NCI-H524 (cell line): ENCODE measurements around the gene DDA1.
"Not testable (repeated sequence)": the region's sequence is repeated elsewhere in the genome, so short reads cannot be mapped to it uniquely, and the experiment has no call there.

ENCODE experiments used
- DNase-seq, 2 experiments: peaks; one replicate each; lab custom pipeline; 2025; lab: John Stamatoyannopoulos, UW

Gene DDA1

GRCh38 chr19:17289489-17289888 lies 19.9 kb upstream of the DDA1 start:
- peak; percentile 12 to 70 for DNase-seq

GRCh38 chr19:17292301-17293074 lies 16.9 kb upstream of the DDA1 start:
- peak; percentile 88 to 89 for DNase-seq

- DNase-seq, result no peak
Observed at GRCh38 chr19:17293605-17294004, 15.8 kb upstream of the DDA1 start.

- no peak for DNase-seq
Observed at GRCh38 chr19:17294051-17294891, 15.1 kb upstream of the DDA1 start.

GRCh38 chr19:17295551-17295950 lies 13.8 kb upstream of the DDA1 start:
- DNase-seq, result not testable (repeated sequence)

- peak in 1 of 2 experiments; percentile 31 for DNase-seq
Observed at GRCh38 chr19:17296273-17296672, 13.1 kb upstream of the DDA1 start.

GRCh38 chr19:17296976-17297375 lies 12.4 kb upstream of the DDA1 start:
- DNase-seq, result no peak

- no peak for DNase-seq
Observed at GRCh38 chr19:17300992-17301619, 8.3 kb upstream of the DDA1 start.

- DNase-seq, result peak in 1 of 2 experiments; percentile 62
Observed at GRCh38 chr19:17302391-17303166, 6.8 kb upstream of the DDA1 start.

GRCh38 chr19:17303167-17303939 lies 6.0 kb upstream of the DDA1 start, which contains the start of gene ABHD8:
ABHD8 (minus strand) TSS chr19:17303425; CDS start chr19:17301616, 1,809 bp downstream.
- DNase-seq, result peak; percentile 91 to 97

GRCh38 chr19:17303940-17304267 lies 5.5 kb upstream of the DDA1 start:
- DNase-seq, result peak in 1 of 2 experiments; percentile 27

GRCh38 chr19:17304386-17305215 lies 4.8 kb upstream of the DDA1 start:
- DNase-seq, result no peak

- no peak for DNase-seq
Observed at GRCh38 chr19:17305216-17305516, 4.2 kb upstream of the DDA1 start.

- DNase-seq, result peak; percentile 100
Observed at GRCh38 chr19:17305517-17306284, 3.7 kb upstream of the DDA1 start, which contains the start of gene MRPL34. MRPL34 (plus strand) TSS chr19:17305872; CDS start chr19:17305893, 21 bp downstream.

- DNase-seq, result peak in 1 of 2 experiments; percentile 55
Observed at GRCh38 chr19:17306285-17306714, 3.1 kb upstream of the DDA1 start.

GRCh38 chr19:17307876-17308377 lies 1.4 kb upstream of the DDA1 start:
- no peak for DNase-seq

GRCh38 chr19:17309965-17310461 lies 650 bp downstream of the DDA1 start:
- no peak for DNase-seq

- DNase-seq, result no peak
Observed at GRCh38 chr19:17311455-17312188, 2.3 kb downstream of the DDA1 start.
